Ascending aorta (tissue), 2 donors: ENCODE data around the gene RPL28. TPM values are rescaled to one million over a fixed set of nuclear protein-coding genes. Genes with fewer than 3 reads are reported as not detected.

Experiments
- DNase-seq, 2 donors: peaks; one replicate each; pipeline ENCODE4 v3.0.0-alpha.2; 2019; ENCODE audit warnings: low spot score in 2 of 2
- H3K27ac ChIP-seq, 2 donors: fragments of 200-600 bp; sonication (generic); one replicate each; pipeline ENCODE4 v1.5.1; 2016 to 2017; ENCODE audit warnings: mild to moderate bottlenecking in 1 of 2
- H3K27me3 ChIP-seq: fragments of 200-600 bp; sonication (generic); one replicate; pipeline ENCODE4 v1.5.1; 2017
- H3K36me3 ChIP-seq, 2 donors: fragments of 200-600 bp; sonication (generic); one replicate each; pipeline ENCODE4 v1.5.1; 2016
- H3K4me1 ChIP-seq, 2 donors: fragments of 200-600 bp; sonication (generic); one replicate each; pipeline ENCODE4 v1.5.1; 2016 to 2017; ENCODE audit warnings: mild to moderate bottlenecking in 1 of 2
- H3K4me3 ChIP-seq, 2 donors: fragments of 200-600 bp; sonication (generic); one replicate each; pipeline ENCODE4 v1.5.1; 2016 to 2017; ENCODE audit warnings: mild to moderate bottlenecking in 1 of 2
- H3K9me3 ChIP-seq, 2 donors: fragments of 200-600 bp; sonication (generic); one replicate each; pipeline ENCODE4 v1.5.1; 2016
- intact Hi-C: fragments of 100-400 bp; cut with DNase I; formaldehyde crosslinking; loops from one replicate; pipeline ENCODE4 v1.15.1; 2023
- total RNA-seq: library from RNA; depleted of rRNA; stranded (reverse); fragments of >200 nt; gene quantifications from one replicate; pipeline ENCODE4 v1.1.0, GENCODE V29; 2016
- TF ChIP-seq, protein P1 (sequence below), 3 experiments: fragments of 200-600 bp in 2 of 3; fragments of 450-650 bp in 1 of 3; sonication (generic) in 2 of 3; IDR thresholded peaks; one replicate each; pipeline ENCODE4 v1.5.1; 2016 to 2019; ENCODE audit warnings: antibody characterized with exemption in 3 of 3, mild to moderate bottlenecking in 1 of 3, moderate library complexity in 1 of 3

Gene RPL28
- total RNA-seq, 1 donor from 2014 or later, result 542 TPM

DNA sequence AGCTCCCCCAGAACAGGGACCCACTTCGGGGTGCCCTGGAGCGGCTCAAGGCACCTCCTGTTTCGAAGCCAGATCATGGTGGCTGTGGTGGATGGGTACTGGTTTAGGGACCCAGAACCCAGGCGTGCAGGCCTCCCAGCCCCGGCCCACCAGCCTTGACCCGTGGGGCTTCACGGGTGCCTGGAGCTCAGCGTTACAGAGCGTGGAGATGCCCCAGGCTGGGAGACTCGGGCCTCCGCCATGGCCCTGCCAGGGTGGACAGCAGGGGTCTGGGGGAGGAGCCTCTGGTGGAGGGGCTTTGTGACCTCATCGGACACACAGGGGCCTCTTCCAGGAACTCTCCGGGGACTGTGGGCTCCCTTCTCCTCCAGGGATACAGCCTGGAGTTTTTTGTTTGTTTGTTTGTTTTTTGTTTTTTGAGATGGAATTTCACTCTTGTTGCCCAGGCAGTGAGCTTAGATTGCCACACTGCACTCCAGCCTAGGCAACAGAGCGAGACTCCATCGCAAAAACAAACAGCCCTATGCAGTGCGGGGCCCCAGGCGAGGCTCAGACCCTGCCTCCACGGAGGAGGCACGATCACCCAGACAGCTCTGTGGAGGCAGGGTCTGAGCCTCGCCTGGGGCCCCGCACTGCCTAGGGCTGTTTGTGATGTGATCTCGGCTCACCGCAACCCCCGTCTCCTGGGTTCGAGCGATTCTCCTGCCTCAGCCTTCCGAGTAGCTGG lies 22.6 kb upstream of the RPL28 start, which contains the start of gene GARIN5B:
TSS of gene GARIN5B (minus strand) at position 271 of the 727 bp plus-strand sequence. CDS start at position 77, 194 bp downstream.
- no peak within 1 kb of the TSS for H3K4me3 ChIP-seq
- no peak within 1 kb of the TSS for H3K27ac ChIP-seq
- H3K36me3 ChIP-seq, result no peaks in the 10 kb centered on the region
- no peak for DNase-seq
- intact Hi-C loops, result no loop called here
- TF ChIP-seq, protein P1, sequence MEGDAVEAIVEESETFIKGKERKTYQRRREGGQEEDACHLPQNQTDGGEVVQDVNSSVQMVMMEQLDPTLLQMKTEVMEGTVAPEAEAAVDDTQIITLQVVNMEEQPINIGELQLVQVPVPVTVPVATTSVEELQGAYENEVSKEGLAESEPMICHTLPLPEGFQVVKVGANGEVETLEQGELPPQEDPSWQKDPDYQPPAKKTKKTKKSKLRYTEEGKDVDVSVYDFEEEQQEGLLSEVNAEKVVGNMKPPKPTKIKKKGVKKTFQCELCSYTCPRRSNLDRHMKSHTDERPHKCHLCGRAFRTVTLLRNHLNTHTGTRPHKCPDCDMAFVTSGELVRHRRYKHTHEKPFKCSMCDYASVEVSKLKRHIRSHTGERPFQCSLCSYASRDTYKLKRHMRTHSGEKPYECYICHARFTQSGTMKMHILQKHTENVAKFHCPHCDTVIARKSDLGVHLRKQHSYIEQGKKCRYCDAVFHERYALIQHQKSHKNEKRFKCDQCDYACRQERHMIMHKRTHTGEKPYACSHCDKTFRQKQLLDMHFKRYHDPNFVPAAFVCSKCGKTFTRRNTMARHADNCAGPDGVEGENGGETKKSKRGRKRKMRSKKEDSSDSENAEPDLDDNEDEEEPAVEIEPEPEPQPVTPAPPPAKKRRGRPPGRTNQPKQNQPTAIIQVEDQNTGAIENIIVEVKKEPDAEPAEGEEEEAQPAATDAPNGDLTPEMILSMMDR (IDR thresholded peaks at IDR 0.05), result no peak
- H3K9me3 ChIP-seq, result no peaks in the 10 kb centered on the region
- no peaks in the 10 kb centered on the region for H3K4me1 ChIP-seq
- H3K27me3 ChIP-seq, result no peaks in the 10 kb centered on the region

DNA sequence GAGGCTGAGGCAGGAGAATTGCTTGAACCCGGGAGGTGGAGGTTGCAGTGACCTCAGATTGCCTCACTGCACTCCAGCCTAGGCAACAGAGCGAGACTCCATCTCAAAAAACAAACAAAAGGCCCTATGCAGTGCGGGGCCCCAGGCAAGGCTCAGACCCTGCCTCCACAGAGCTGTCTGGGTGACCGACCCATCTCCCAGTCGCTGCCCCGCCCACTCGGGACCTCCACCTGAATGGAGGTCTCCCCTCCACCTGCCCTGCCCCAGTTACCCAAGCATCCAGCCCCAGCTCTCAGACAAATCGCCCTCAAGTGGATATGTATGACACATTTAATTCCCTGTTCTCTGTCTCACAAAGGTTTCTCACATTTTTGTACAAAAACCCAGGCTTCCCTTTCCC lies 20.5 kb upstream of the RPL28 start:
- intact Hi-C loops, result no loop called here
- no peaks in the 10 kb centered on the region for H3K36me3 ChIP-seq
- peaks cover 8% of the 10 kb centered on the region for H3K27me3 ChIP-seq
- peaks cover 0 to 5% of the 10 kb centered on the region in 2 donors for H3K4me1 ChIP-seq
- no peak overlapping the region for H3K4me3 ChIP-seq
- no peak overlapping the region for H3K27ac ChIP-seq
- TF ChIP-seq, protein P1 (IDR thresholded peaks at IDR 0.05), result no peak
- H3K9me3 ChIP-seq, result no peaks in the 10 kb centered on the region
- DNase-seq, result no peak

DNA sequence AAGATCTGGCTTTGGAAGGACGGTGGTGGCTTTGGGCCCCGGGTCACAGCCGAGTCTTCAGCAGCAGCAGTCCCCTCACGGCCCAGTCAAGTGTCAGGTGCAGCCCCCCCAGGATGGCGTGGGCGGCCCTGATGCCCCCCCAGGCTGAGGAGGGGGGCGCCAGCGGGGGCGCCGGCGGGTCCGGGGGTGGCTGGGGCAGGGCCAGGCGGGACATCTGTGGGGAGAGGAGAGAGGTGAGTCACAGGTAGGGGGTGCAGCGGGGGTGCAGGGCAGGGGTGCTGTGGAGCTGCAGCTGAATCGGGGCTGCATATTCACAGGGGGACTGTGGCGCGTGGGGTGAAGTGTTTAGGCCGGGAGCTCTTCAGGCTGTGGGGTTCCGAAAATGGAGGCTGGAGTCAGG lies 19.8 kb upstream of the RPL28 start:
- Histone ChIP-seq H3K9me3 (no peaks in the 10 kb centered on the region), H3K27ac (no peak overlapping the region), H3K36me3 (no peaks in the 10 kb centered on the region), H3K4me3 (no peak overlapping the region), H3K27me3 (peaks cover 8% of the 10 kb centered on the region), H3K4me1 (peaks cover 0 to 5% of the 10 kb centered on the region in 2 donors)
- TF ChIP-seq, protein P1 (IDR thresholded peaks at IDR 0.05), result no peak
- intact Hi-C loops, result no loop called here
- no peak for DNase-seq

DNA sequence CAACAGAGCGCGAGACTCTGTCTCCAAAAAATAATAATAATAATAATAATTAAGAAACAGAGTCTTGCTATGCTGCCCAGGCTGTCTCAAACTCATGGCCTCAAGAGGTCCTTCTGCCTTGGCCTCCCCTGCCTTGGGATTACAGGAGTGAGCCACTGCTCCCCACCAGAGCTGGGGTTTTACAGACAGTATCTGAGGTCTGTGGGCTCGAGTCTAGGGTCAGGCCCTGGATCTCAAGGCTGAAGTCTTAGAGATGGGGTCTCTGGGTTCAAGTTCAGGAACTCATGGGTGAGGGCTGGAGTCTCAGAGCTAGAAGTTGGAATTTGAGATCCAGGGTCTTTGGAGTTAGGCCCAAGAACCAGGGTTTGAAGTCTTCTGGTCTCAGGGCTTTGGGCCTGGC lies 18.9 kb upstream of the RPL28 start:
- peaks cover 0 to 5% of the 10 kb centered on the region in 2 donors for H3K4me1 ChIP-seq
- DNase-seq, result no peak
- intact Hi-C loops, result no loop called here
- H3K27me3 ChIP-seq, result peaks cover 8% of the 10 kb centered on the region
- H3K27ac ChIP-seq, result no peak overlapping the region
- H3K9me3 ChIP-seq, result no peaks in the 10 kb centered on the region
- TF ChIP-seq, protein P1 (IDR thresholded peaks at IDR 0.05), result no peak
- H3K36me3 ChIP-seq, result no peaks in the 10 kb centered on the region
- H3K4me3 ChIP-seq, result no peak overlapping the region

DNA sequence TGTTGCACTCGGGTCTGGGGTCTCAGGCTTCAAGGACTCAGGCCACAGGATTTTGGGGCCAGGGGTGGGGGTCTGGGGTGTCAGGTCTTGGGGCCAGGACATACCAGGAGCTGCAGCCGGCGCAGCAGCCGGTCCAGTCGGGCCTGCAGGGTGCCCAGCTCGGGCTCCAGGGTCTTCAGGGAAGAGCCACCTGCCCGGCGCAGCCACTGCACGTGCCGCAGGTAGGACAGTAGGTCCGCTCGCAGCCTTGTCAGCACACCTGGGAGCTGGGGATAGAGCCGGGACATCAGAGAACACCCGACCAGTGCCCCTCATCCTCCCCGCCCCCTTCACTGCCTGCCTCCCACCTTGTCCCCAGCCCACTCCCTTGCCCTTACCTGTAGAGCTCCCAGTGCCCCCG lies 17.6 kb upstream of the RPL28 start:
- TF ChIP-seq, protein P1 (IDR thresholded peaks at IDR 0.05), result no peak
- Histone ChIP-seq H3K36me3 (no peaks in the 10 kb centered on the region), H3K4me3 (no peak overlapping the region), H3K4me1 (peaks cover 0 to 5% of the 10 kb centered on the region in 2 donors), H3K9me3 (no peaks in the 10 kb centered on the region), H3K27ac (no peak overlapping the region), H3K27me3 (peaks cover 8% of the 10 kb centered on the region)
- no peak for DNase-seq
- intact Hi-C loops, result no loop called here
